K562 (cell line): Measurements from ENCODE around the gene LBHD2.

Source experiments
- ATF7 ChIP-seq: fragments of 450-650 bp; IDR thresholded peaks from 2 replicates; pipeline ENCODE4 v1.7.1; 2014; ENCODE audit warnings: mild to moderate bottlenecking, moderate library complexity
- EP300 ChIP-seq: IDR thresholded peaks from 2 replicates; pipeline ENCODE4 v1.6.1; 2012; ENCODE audit warnings: low read length, improper control_type of control experiment
- FOXA1 ChIP-seq: fragments of 450-650 bp; IDR thresholded peaks from 2 replicates; pipeline ENCODE4 v1.6.1; 2016; ENCODE audit warnings: mild to moderate bottlenecking, borderline replicate concordance
- ZNF586 ChIP-seq: fragments of 450-650 bp; formaldehyde crosslinking; conservative IDR thresholded peaks from 2 replicates; pipeline ENCODE4 v1.4.0; 2020; ENCODE audit warnings: mild to moderate bottlenecking, moderate library complexity

- TF ChIP-seq FOXA1 = no peak
- no peak for TF ChIP-seq ZNF586 (CRISPR knock-in tag)
- TF ChIP-seq EP300 = no peak
- TF ChIP-seq ATF7 = no peak
Observed at GRCh38 chr14:103067231-103067954, 16.6 kb upstream of the LBHD2 start.
